Body of pancreas (tissue), 4 donors: Measurements from ENCODE around the gene ABR.

Experiments
- POLR2A ChIP-seq, 3 donors: fragments of 450-650 bp; IDR thresholded peaks; one replicate each; pipeline ENCODE4 v1.6.1; 2016; ENCODE audit warnings: antibody characterized with exemption in 3 of 3, mild to moderate bottlenecking in 2 of 3
- TF ChIP-seq, protein P1 (sequence below), 7 experiments: fragments of 450-650 bp in 4 of 7; fragments of 200-600 bp in 3 of 7; sonication (generic) in 3 of 7; IDR thresholded peaks; one replicate each; pipeline ENCODE4 v1.5.1; 2016 to 2019; ENCODE audit warnings: antibody characterized with exemption in 7 of 7

DNA sequence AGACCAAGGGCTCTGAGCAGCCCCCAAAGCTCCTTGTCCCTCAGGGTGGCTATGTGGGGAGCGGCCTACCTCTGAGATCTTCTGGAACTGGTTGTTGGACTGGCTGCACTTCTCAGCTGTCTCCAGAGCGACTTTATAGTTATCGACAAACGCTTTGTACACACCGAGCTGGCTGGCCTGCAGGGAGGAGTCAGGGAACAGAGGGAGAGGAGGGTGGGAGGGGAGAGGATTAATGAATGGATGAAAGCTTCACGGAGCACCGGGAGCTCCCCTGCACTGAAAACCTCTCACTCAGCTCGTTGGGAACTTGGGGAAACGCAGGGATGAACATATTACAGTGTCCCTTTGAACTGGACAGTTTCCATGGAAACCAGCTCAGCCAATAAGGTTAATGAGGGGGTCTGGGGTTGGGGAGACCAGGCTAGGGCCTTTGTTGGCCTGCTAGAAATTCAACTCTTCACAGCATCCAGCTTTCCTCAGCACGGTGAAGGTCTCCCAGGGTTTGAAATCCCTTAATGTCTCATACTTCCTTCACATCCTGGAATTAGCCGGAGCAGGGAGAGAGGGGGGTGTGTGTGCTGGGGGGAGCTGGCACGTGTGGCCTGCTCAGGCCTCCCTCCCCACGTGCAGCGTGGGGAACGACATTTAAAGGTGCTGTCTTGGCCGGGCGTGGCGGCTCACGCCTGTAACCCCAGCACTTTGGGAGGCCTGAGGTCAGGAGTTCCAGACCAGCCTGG lies 96.2 kb downstream of the ABR start:
- TF ChIP-seq POLR2A (IDR thresholded peaks at IDR 0.05) = no peak
- TF ChIP-seq, protein P1, sequence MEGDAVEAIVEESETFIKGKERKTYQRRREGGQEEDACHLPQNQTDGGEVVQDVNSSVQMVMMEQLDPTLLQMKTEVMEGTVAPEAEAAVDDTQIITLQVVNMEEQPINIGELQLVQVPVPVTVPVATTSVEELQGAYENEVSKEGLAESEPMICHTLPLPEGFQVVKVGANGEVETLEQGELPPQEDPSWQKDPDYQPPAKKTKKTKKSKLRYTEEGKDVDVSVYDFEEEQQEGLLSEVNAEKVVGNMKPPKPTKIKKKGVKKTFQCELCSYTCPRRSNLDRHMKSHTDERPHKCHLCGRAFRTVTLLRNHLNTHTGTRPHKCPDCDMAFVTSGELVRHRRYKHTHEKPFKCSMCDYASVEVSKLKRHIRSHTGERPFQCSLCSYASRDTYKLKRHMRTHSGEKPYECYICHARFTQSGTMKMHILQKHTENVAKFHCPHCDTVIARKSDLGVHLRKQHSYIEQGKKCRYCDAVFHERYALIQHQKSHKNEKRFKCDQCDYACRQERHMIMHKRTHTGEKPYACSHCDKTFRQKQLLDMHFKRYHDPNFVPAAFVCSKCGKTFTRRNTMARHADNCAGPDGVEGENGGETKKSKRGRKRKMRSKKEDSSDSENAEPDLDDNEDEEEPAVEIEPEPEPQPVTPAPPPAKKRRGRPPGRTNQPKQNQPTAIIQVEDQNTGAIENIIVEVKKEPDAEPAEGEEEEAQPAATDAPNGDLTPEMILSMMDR (IDR thresholded peaks at IDR 0.05) = no peak
